ENCODE data around the gene VCAN. TPM values are rescaled to one million over a fixed set of nuclear protein-coding genes. Genes with fewer than 3 reads are reported as not detected.
A peak's percentile ranks its signal among the peaks of the same experiment; 100 is the strongest.

VCAN gene
- total RNA-seq, 1 donor from 2014 or later, result 203 TPM

GRCh38 chr5:83595217-83595616 is 123.7 kb downstream of the VCAN start:
- Mint-ChIP-seq H3K9me3 (ENCODE audit: unreplicated experiment) (no peaks in the 10 kb centered on the region), H3K27ac (ENCODE audit: unreplicated experiment) (no peak overlapping the region), H3K27me3 (ENCODE audit: unreplicated experiment) (no peaks in the 10 kb centered on the region), H3K4me3 (ENCODE audit: unreplicated experiment) (no peak overlapping the region), H3K4me1 (ENCODE audit: unreplicated experiment) (no peaks in the 10 kb centered on the region), H3K36me3 (ENCODE audit: low read depth, unreplicated experiment) (no peaks in the 10 kb centered on the region)
- no peak for DNase-seq (ENCODE audit: low spot score)
- no peak for TF ChIP-seq CTCF (IDR thresholded peaks at IDR 0.05; ENCODE audit: unreplicated experiment)

GRCh38 chr5:83608122-83608521 is 136.6 kb downstream of the VCAN start:
- Mint-ChIP-seq H3K27me3 (ENCODE audit: unreplicated experiment) (peaks cover 2% of the 10 kb centered on the region), H3K4me3 (ENCODE audit: unreplicated experiment) (no peak overlapping the region), H3K27ac (ENCODE audit: unreplicated experiment) (no peak overlapping the region), H3K36me3 (ENCODE audit: low read depth, unreplicated experiment) (no peaks in the 10 kb centered on the region), H3K4me1 (ENCODE audit: unreplicated experiment) (no peaks in the 10 kb centered on the region), H3K9me3 (ENCODE audit: unreplicated experiment) (no peaks in the 10 kb centered on the region)
- DNase-seq (ENCODE audit: low spot score), result peak; percentile 63
- TF ChIP-seq CTCF (IDR thresholded peaks at IDR 0.05; ENCODE audit: unreplicated experiment), result peak; percentile 49

GRCh38 chr5:83614841-83615240 is 143.3 kb downstream of the VCAN start:
- Mint-ChIP-seq H3K27ac (ENCODE audit: unreplicated experiment) (no peak overlapping the region), H3K4me3 (ENCODE audit: unreplicated experiment) (no peak overlapping the region), H3K4me1 (ENCODE audit: unreplicated experiment) (no peaks in the 10 kb centered on the region), H3K9me3 (ENCODE audit: unreplicated experiment) (peaks cover 4% of the 10 kb centered on the region), H3K27me3 (ENCODE audit: unreplicated experiment) (peaks cover 1% of the 10 kb centered on the region), H3K36me3 (ENCODE audit: low read depth, unreplicated experiment) (no peaks in the 10 kb centered on the region)
- no peak for DNase-seq (ENCODE audit: low spot score)
- no peak for TF ChIP-seq CTCF (IDR thresholded peaks at IDR 0.05; ENCODE audit: unreplicated experiment)

GRCh38 chr5:83628360-83628759 is 156.8 kb downstream of the VCAN start:
- no peak overlapping the region for H3K27ac Mint-ChIP-seq (ENCODE audit: unreplicated experiment)
- no peaks in the 10 kb centered on the region for H3K9me3 Mint-ChIP-seq (ENCODE audit: unreplicated experiment)
- no peak overlapping the region for H3K4me3 Mint-ChIP-seq (ENCODE audit: unreplicated experiment)
- H3K36me3 Mint-ChIP-seq (ENCODE audit: low read depth, unreplicated experiment), result no peaks in the 10 kb centered on the region
- H3K27me3 Mint-ChIP-seq (ENCODE audit: unreplicated experiment), result peaks cover 1% of the 10 kb centered on the region
- no peaks in the 10 kb centered on the region for H3K4me1 Mint-ChIP-seq (ENCODE audit: unreplicated experiment)
- no peak for TF ChIP-seq CTCF (IDR thresholded peaks at IDR 0.05; ENCODE audit: unreplicated experiment)
- no peak for DNase-seq (ENCODE audit: low spot score)

Other genes starting within 250 kb of the VCAN start
- gene HAPLN1, start 249.1 kb downstream of the VCAN start, total RNA-seq (ENCODE audit: unreplicated experiment), result 42.1 TPM

Measured in endothelial cell (in vitro differentiated cells).